ENCODE data around the gene E4F1. TPM values are rescaled to one million over a fixed set of nuclear protein-coding genes. Genes with fewer than 3 reads are reported as not detected.

The E4F1 gene
- total RNA-seq, 1 experiment from 2014 or later: 30.1 TPM

- H3K27me3 Mint-ChIP-seq (ENCODE audit: insufficient read depth, unreplicated experiment): no peaks in the 10 kb centered on the region
- DNase-seq: no peak
- no peaks in the 10 kb centered on the region; the same call in 1 of the 2 replicates for H3K36me3 ChIP-seq (ENCODE audit: control insufficient read depth, insufficient read depth, low read length)
- CTCF ChIA-PET: no interaction called here
- no peaks in the 10 kb centered on the region for H3K36me3 Mint-ChIP-seq (ENCODE audit: insufficient read depth, unreplicated experiment)
- no peaks in the 10 kb centered on the region for H3K9me3 Mint-ChIP-seq (ENCODE audit: unreplicated experiment)
- BruUV-seq (replicated peaks): no TSS peak
- H3K4me3 ChIP-seq (ENCODE audit: low read depth, low read length): no peak overlapping the region
- no peaks in the 10 kb centered on the region for H3K4me1 ChIP-seq
- POLR2A ChIA-PET: interaction anchor here (0.5 to 0.6 kb wide), 2 partner anchors 62 to 100 kb away, joined by 3 to 6 read pairs; partner anchors contain the start of gene ECI1
- no peaks in the 10 kb centered on the region for H3K9me3 ChIP-seq
- no peak overlapping the region for H3K27ac Mint-ChIP-seq (ENCODE audit: unreplicated experiment)
- no peak for TF ChIP-seq CTCF (IDR thresholded peaks at IDR 0.05; ENCODE audit: insufficient read depth in 1 of 2, low read depth in 1 of 2, low read length in 1 of 2, severe bottlenecking in 1 of 2, unreplicated experiment in 1 of 2)
- intact Hi-C loops (cut with micrococcal nuclease; ENCODE audit: unreplicated experiment): no loop called here
- H3K4me3 Mint-ChIP-seq (ENCODE audit: unreplicated experiment): no peak overlapping the region
- H3K27me3 ChIP-seq (replicated peaks; ENCODE audit: control insufficient read depth, insufficient read depth, low read length): no peaks in the 10 kb centered on the region
- H3K4me1 Mint-ChIP-seq (ENCODE audit: low read depth, unreplicated experiment): no peaks in the 10 kb centered on the region
These were observed 34.0 kb upstream of the E4F1 start for GRCh38 chr16:2189252-2189893.

GRCh38 chr16:2190002-2190658, 33.3 kb upstream of the E4F1 start:
- Mint-ChIP-seq H3K27ac (ENCODE audit: unreplicated experiment) (no peak overlapping the region), H3K27me3 (ENCODE audit: insufficient read depth, unreplicated experiment) (no peaks in the 10 kb centered on the region), H3K9me3 (ENCODE audit: unreplicated experiment) (no peaks in the 10 kb centered on the region), H3K4me1 (ENCODE audit: low read depth, unreplicated experiment) (no peaks in the 10 kb centered on the region), H3K36me3 (ENCODE audit: insufficient read depth, unreplicated experiment) (no peaks in the 10 kb centered on the region), H3K4me3 (ENCODE audit: unreplicated experiment) (no peak overlapping the region)
- Histone ChIP-seq H3K4me1 (peaks cover 3% of the 10 kb centered on the region), H3K27me3 (replicated peaks; ENCODE audit: control insufficient read depth, insufficient read depth, low read length) (no peaks in the 10 kb centered on the region), H3K4me3 (ENCODE audit: low read depth, low read length) (no peak overlapping the region), H3K36me3 (ENCODE audit: control insufficient read depth, insufficient read depth, low read length) (no peaks in the 10 kb centered on the region; the same call in 1 of the 2 replicates), H3K9me3 (no peaks in the 10 kb centered on the region)
- intact Hi-C loops (cut with micrococcal nuclease; ENCODE audit: unreplicated experiment): no loop called here
- BruUV-seq (replicated peaks): no TSS peak
- no peak for DNase-seq
- TF ChIP-seq CTCF (IDR thresholded peaks at IDR 0.05; ENCODE audit: insufficient read depth in 1 of 2, low read depth in 1 of 2, low read length in 1 of 2, severe bottlenecking in 1 of 2, unreplicated experiment in 1 of 2): no peak
- CTCF ChIA-PET: interaction anchor here (0.5 kb wide), 1 partner anchor 362 kb away, joined by 10 read pairs; no protein-coding TSS in a partner anchor
- POLR2A ChIA-PET: interaction anchor here (0.5 kb wide), 1 partner anchor 99 kb away, joined by 6 read pairs; no protein-coding TSS in a partner anchor

GRCh38 chr16:2190659-2191445, 32.5 kb upstream of the E4F1 start:
- DNase-seq: no peak
- Mint-ChIP-seq H3K36me3 (ENCODE audit: insufficient read depth, unreplicated experiment) (no peaks in the 10 kb centered on the region), H3K27ac (ENCODE audit: unreplicated experiment) (no peak overlapping the region), H3K4me1 (ENCODE audit: low read depth, unreplicated experiment) (no peaks in the 10 kb centered on the region), H3K9me3 (ENCODE audit: unreplicated experiment) (no peaks in the 10 kb centered on the region), H3K27me3 (ENCODE audit: insufficient read depth, unreplicated experiment) (no peaks in the 10 kb centered on the region), H3K4me3 (ENCODE audit: unreplicated experiment) (no peak overlapping the region)
- Histone ChIP-seq H3K27me3 (replicated peaks; ENCODE audit: control insufficient read depth, insufficient read depth, low read length) (no peaks in the 10 kb centered on the region), H3K4me1 (peaks cover 9% of the 10 kb centered on the region), H3K9me3 (no peaks in the 10 kb centered on the region), H3K4me3 (ENCODE audit: low read depth, low read length) (no peak overlapping the region), H3K36me3 (ENCODE audit: control insufficient read depth, insufficient read depth, low read length) (no peaks in the 10 kb centered on the region; the same call in 1 of the 2 replicates)
- no TSS peak for BruUV-seq (replicated peaks)
- CTCF ChIA-PET: interaction anchor here (0.5 kb wide), 1 partner anchor 361 kb away, joined by 10 read pairs; no protein-coding TSS in a partner anchor
- POLR2A ChIA-PET: no interaction called here
- TF ChIP-seq CTCF (IDR thresholded peaks at IDR 0.05; ENCODE audit: insufficient read depth in 1 of 2, low read depth in 1 of 2, low read length in 1 of 2, severe bottlenecking in 1 of 2, unreplicated experiment in 1 of 2): no peak
- intact Hi-C loops (cut with micrococcal nuclease; ENCODE audit: unreplicated experiment): no loop called here

Data from Caco-2 (cell line).